HS-5 (cell line): ENCODE data around the gene AMER1.

Experiments used
- DNase-seq: peaks from one replicate; pipeline ENCODE4 v3.0.0-alpha.2; 2012; ENCODE audit warnings: low read depth

AMER1 gene

GRCh38 chrX:64184396-64184795 is 21.1 kb downstream of the AMER1 start:
- DNase-seq = no peak

- no peak for DNase-seq
Measured at GRCh38 chrX:64182208-64182607, 23.3 kb downstream of the AMER1 start.

GRCh38 chrX:64176876-64177275 is 28.6 kb downstream of the AMER1 start:
- no peak for DNase-seq

GRCh38 chrX:64169988-64170387 is 35.5 kb downstream of the AMER1 start:
- no peak for DNase-seq

- no peak for DNase-seq
Measured at GRCh38 chrX:64152857-64153256, 52.7 kb downstream of the AMER1 start.

GRCh38 chrX:64151911-64152310 is 53.6 kb downstream of the AMER1 start:
- no peak for DNase-seq

- no peak for DNase-seq
Measured at GRCh38 chrX:64150775-64151174, 54.7 kb downstream of the AMER1 start.
